Right lobe of liver (tissue), 4 donors: ENCODE measurements around the gene NOVA2.

Experiments
- CTCF ChIP-seq, 4 donors: fragments of 200-600 bp in 3 of 4; fragments of 450-650 bp in 1 of 4; IDR thresholded peaks; one replicate each; pipeline versions ENCODE4 v1.5.1 to v1.8.0; 2016 to 2022; ENCODE audit warnings: antibody characterized with exemption in 4 of 4, mild to moderate bottlenecking in 2 of 4
- POLR2A ChIP-seq: fragments of 450-650 bp; IDR thresholded peaks from one replicate; pipeline ENCODE4 v1.6.1; 2017; ENCODE audit warnings: antibody characterized with exemption, mild to moderate bottlenecking
- donor health status: DM: no; HTN: no; CAD: no.
- donor health status: DM: no; HTN: no; CAD: no.
- donor health status: DM: no; HTN: yes; CAD: no.

DNA sequence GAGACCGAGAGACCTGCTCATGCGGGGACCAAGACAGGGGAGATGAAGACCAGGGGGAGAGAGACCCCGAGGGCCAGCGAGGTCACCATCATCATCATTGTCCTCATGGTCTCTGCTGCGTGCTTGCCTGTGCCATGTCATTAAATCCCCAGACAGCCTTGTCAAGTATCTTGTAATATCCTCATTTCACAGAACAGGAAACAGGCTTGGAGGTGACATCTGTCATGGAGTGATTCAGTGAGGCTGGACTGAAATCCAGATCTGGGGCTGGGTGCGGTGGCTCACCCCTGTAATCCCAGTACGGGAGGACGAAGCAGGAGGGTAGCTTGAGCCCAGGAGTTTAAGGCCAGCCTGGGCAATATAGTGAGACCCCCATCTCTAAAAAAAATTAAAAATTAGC is 53.2 kb downstream of the NOVA2 start:
- TF ChIP-seq CTCF (IDR thresholded peaks at IDR 0.05) (no peak), POLR2A (no peak)
